ENCODE measurements around the gene LENG9. TPM values are rescaled to one million over a fixed set of nuclear protein-coding genes. Genes with fewer than 3 reads are reported as not detected.

The LENG9 gene
- total and polyA plus RNA-seq, 2 of the 13 experiments (the other 11 are each of a cell fraction or from before 2014, with no cell fraction given) = 0.75 to 2.9 TPM

GRCh38 chr19:54418030-54418929 is 45.3 kb downstream of the LENG9 start (continued):
- TF ChIP-seq SKI (IDR thresholded peaks at IDR 0.05; ENCODE audit: partially characterized antibody) (no peak), NFE2L1 (CRISPR knock-in tag; IDR thresholded peaks at IDR 0.05; ENCODE audit: borderline replicate concordance) (no peak), ZNF124 (CRISPR knock-in tag; IDR thresholded peaks at IDR 0.05) (no peak), FOXO1 (CRISPR knock-in tag; IDR thresholded peaks at IDR 0.05) (no peak; the same call in 1 of the 2 replicates), TAF1 (CRISPR knock-in tag; IDR thresholded peaks at IDR 0.05) (peak; percentile 34; the same call in 1 of the 2 replicates), ZBTB1 (CRISPR knock-in tag; IDR thresholded peaks at IDR 0.05; ENCODE audit: borderline replicate concordance) (no peak), PAX8 (CRISPR knock-in tag; IDR thresholded peaks at IDR 0.05; ENCODE audit: borderline replicate concordance) (no peak), MATR3 (CRISPR knock-in tag; IDR thresholded peaks at IDR 0.05) (no peak), HMG20B (CRISPR knock-in tag; conservative IDR thresholded peaks at IDR 0.05) (no peak), TCF7L2 (IDR thresholded peaks at IDR 0.05; ENCODE audit: low read depth, low read length) (no peak), ZBTB34 (CRISPR knock-in tag; IDR thresholded peaks at IDR 0.05) (no peak), ZNF382 (CRISPR knock-in tag; IDR thresholded peaks at IDR 0.05; ENCODE audit: borderline replicate concordance) (no peak), DMAP1 (CRISPR knock-in tag; IDR thresholded peaks at IDR 0.05) (peak; percentile 39; the same call in 1 of the 2 replicates), ZBTB7A (CRISPR knock-in tag; IDR thresholded peaks at IDR 0.05) (no peak; the same call in 1 of the 2 replicates), CHD2 (IDR thresholded peaks at IDR 0.05; ENCODE audit: low read depth, low read length) (no peak), CAMTA2 (CRISPR knock-in tag; IDR thresholded peaks at IDR 0.05; ENCODE audit: borderline replicate concordance) (no peak), SIX1 (CRISPR knock-in tag; IDR thresholded peaks at IDR 0.05; ENCODE audit: borderline replicate concordance) (no peak), CERS6 (CRISPR knock-in tag; IDR thresholded peaks at IDR 0.05) (no peak), ESRRA (CRISPR knock-in tag; IDR thresholded peaks at IDR 0.05; ENCODE audit: low read depth) (no peak), ZFP36L1 (CRISPR knock-in tag; IDR thresholded peaks at IDR 0.05) (no peak), ZSCAN21 (CRISPR knock-in tag; IDR thresholded peaks at IDR 0.05; ENCODE audit: borderline replicate concordance) (no peak; the same call in 1 of the 2 replicates), GATAD1 (CRISPR knock-in tag; IDR thresholded peaks at IDR 0.05) (no peak)
- TF ChIP-seq, protein P1, sequence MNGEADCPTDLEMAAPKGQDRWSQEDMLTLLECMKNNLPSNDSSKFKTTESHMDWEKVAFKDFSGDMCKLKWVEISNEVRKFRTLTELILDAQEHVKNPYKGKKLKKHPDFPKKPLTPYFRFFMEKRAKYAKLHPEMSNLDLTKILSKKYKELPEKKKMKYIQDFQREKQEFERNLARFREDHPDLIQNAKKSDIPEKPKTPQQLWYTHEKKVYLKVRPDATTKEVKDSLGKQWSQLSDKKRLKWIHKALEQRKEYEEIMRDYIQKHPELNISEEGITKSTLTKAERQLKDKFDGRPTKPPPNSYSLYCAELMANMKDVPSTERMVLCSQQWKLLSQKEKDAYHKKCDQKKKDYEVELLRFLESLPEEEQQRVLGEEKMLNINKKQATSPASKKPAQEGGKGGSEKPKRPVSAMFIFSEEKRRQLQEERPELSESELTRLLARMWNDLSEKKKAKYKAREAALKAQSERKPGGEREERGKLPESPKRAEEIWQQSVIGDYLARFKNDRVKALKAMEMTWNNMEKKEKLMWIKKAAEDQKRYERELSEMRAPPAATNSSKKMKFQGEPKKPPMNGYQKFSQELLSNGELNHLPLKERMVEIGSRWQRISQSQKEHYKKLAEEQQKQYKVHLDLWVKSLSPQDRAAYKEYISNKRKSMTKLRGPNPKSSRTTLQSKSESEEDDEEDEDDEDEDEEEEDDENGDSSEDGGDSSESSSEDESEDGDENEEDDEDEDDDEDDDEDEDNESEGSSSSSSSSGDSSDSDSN (CRISPR knock-in tag; IDR thresholded peaks at IDR 0.05) = 0 out of 2 replicates have a peak, but pooled peaks have one; percentile 20
- TF ChIP-seq, protein P2, sequence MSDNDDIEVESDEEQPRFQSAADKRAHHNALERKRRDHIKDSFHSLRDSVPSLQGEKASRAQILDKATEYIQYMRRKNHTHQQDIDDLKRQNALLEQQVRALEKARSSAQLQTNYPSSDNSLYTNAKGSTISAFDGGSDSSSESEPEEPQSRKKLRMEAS (IDR thresholded peaks at IDR 0.05) = peak; percentile 86

All from HepG2 (cell line).